Measurements from ENCODE around the gene PRKCE. TPM values are rescaled to one million over a fixed set of nuclear protein-coding genes. Genes with fewer than 3 reads are reported as not detected.

The PRKCE gene
- total RNA-seq, 1 experiment from 2014 or later = 1.3 TPM

- H2BK15ac ChIP-seq (ENCODE audit: low read depth, low read length) = no peak overlapping the region
- H3K27me3 Mint-ChIP-seq (ENCODE audit: low read depth) = peaks cover 1% of the 10 kb centered on the region; the same call in 1 of the 2 replicates
- H4K5ac ChIP-seq (ENCODE audit: insufficient read length, low read depth, low read length) = no peak overlapping the region
- H3K79me1 ChIP-seq (ENCODE audit: insufficient read depth, low read depth, low read length, poor library complexity, severe bottlenecking) = no peaks in the 10 kb centered on the region
- no peak overlapping the region for H3K4me2 ChIP-seq (ENCODE audit: insufficient read depth, insufficient read length, low read length)
- no peak for DNase-seq
- H4K8ac ChIP-seq (replicated peaks; ENCODE audit: insufficient read length, low read depth, low read length) = no peak overlapping the region
- no peak overlapping the region for H2BK120ac ChIP-seq (ENCODE audit: low read depth, low read length, poor library complexity, severe bottlenecking)
- no peak overlapping the region for H3K4me3 Mint-ChIP-seq
- H3K4me1 Mint-ChIP-seq = no peaks in the 10 kb centered on the region; a peak in 1 of 4 replicates
- H3K4me1 ChIP-seq (ENCODE audit: insufficient read depth, low read length) = no peaks in the 10 kb centered on the region
- H3K9ac ChIP-seq (ENCODE audit: extremely low read depth, insufficient read length, low read length) = no peak overlapping the region
- H2BK5ac ChIP-seq (ENCODE audit: insufficient read length, low read length) = no peak overlapping the region
- H2BK12ac ChIP-seq (ENCODE audit: insufficient read length, low read depth, low read length) = no peak overlapping the region
- no peak overlapping the region for H3K4ac ChIP-seq (ENCODE audit: low read depth, low read length)
- no peaks in the 10 kb centered on the region for H3K79me2 ChIP-seq (ENCODE audit: insufficient read depth, low read length)
- H3K27ac ChIP-seq (ENCODE audit: insufficient read length, low read depth, low read length) = no peak overlapping the region
- no peak overlapping the region for H2AFZ ChIP-seq (ENCODE audit: low read length)
- H2BK20ac ChIP-seq (ENCODE audit: low read depth, low read length, poor library complexity, severe bottlenecking) = no peak overlapping the region
- no peak overlapping the region for H3K27ac Mint-ChIP-seq
- H4K91ac ChIP-seq (ENCODE audit: insufficient read length, low read depth, low read length) = no peak overlapping the region
- H3K27me3 ChIP-seq (ENCODE audit: insufficient read depth, low read length) = no peaks in the 10 kb centered on the region
- H3T11ph ChIP-seq (ENCODE audit: low read length) = no peak overlapping the region
- TF ChIP-seq, protein P1, sequence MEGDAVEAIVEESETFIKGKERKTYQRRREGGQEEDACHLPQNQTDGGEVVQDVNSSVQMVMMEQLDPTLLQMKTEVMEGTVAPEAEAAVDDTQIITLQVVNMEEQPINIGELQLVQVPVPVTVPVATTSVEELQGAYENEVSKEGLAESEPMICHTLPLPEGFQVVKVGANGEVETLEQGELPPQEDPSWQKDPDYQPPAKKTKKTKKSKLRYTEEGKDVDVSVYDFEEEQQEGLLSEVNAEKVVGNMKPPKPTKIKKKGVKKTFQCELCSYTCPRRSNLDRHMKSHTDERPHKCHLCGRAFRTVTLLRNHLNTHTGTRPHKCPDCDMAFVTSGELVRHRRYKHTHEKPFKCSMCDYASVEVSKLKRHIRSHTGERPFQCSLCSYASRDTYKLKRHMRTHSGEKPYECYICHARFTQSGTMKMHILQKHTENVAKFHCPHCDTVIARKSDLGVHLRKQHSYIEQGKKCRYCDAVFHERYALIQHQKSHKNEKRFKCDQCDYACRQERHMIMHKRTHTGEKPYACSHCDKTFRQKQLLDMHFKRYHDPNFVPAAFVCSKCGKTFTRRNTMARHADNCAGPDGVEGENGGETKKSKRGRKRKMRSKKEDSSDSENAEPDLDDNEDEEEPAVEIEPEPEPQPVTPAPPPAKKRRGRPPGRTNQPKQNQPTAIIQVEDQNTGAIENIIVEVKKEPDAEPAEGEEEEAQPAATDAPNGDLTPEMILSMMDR (conservative IDR thresholded peaks at IDR 0.05) = no peak
- H3K23ac ChIP-seq (ENCODE audit: insufficient read length, low read depth, low read length) = no peak overlapping the region
- no peak overlapping the region for H3K56ac ChIP-seq (ENCODE audit: insufficient read length, low read depth, low read length)
- no peaks in the 10 kb centered on the region for H4K20me1 ChIP-seq (ENCODE audit: control insufficient read depth, insufficient read depth, insufficient read length)
- no peak overlapping the region for H2AK5ac ChIP-seq (ENCODE audit: insufficient read length, low read length)
- no CpG with 5 or more reads among the region's 1 CpG for WGBS (ENCODE audit: extremely low coverage, insufficient read length, low lambda C conversion rate)
- H3K9me3 Mint-ChIP-seq = no peaks in the 10 kb centered on the region; a peak in 2 of 5 replicates
- H3K14ac ChIP-seq (ENCODE audit: insufficient read depth, low read length) = no peak overlapping the region
- no peaks in the 10 kb centered on the region for H3K23me2 ChIP-seq (ENCODE audit: insufficient read length, low read depth, low read length, poor library complexity, severe bottlenecking)
- no peak overlapping the region for H3K18ac ChIP-seq (ENCODE audit: insufficient read length, low read depth, low read length)
- H3K36me3 Mint-ChIP-seq (ENCODE audit: insufficient read depth in 1 of 3, low read depth in 3 of 3) = no peaks in the 10 kb centered on the region; a peak in 1 of 7 replicates
- H3K9me3 ChIP-seq (ENCODE audit: control insufficient read depth, low read depth, low read length) = no peaks in the 10 kb centered on the region
Measured at GRCh38 chr2:46051085-46051484, 399.6 kb downstream of the PRKCE start.
